Activated CD4-positive, alpha-beta T cell treated with anti-CD3 and anti-CD28 coated beads, Interleukin-2, amount 50 U/mL, for 1 hour (primary cell): ENCODE results near the gene TRAF3.
"Not testable (repeated sequence)": the region's sequence is repeated elsewhere in the genome, so short reads cannot be mapped to it uniquely, and the experiment has no call there.

ENCODE experiments used
- DNase-seq: peaks from one replicate; pipeline ENCODE4 v3.0.0-alpha.2; 2020

The TRAF3 gene

DNA sequence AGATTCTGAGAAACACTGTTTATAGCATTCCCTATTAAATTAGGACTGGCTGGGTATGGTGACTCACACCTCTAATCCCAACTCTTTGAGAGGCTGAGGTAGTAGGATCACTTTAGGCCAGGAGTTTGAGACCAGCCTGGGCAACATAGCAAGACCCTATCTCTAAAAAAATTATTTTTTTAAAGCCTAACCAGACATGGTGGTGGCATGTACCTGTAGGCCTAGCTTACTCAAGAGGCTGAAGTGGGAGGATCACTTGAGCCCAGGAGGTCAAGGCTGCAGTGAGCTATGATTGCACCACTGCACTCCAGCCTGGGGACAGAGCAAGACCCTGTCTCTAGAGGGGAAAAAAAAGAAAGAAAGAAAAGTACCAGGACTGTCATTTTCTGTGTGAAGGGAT lies 119.5 kb downstream of the TRAF3 start:
- not testable (repeated sequence) for DNase-seq

- DNase-seq: no peak
Measured at GRCh38 chr14:102897299-102898027, 120.2 kb downstream of the TRAF3 start.

- no peak for DNase-seq
Measured at GRCh38 chr14:102898298-102898697, 121.0 kb downstream of the TRAF3 start.

- no peak for DNase-seq
Measured at GRCh38 chr14:102898776-102899515, 121.7 kb downstream of the TRAF3 start.

GRCh38 chr14:102899516-102899900 lies 122.3 kb downstream of the TRAF3 start:
- DNase-seq: no peak

- no peak for DNase-seq
Measured at GRCh38 chr14:102900631-102901571, 123.7 kb downstream of the TRAF3 start.

DNA sequence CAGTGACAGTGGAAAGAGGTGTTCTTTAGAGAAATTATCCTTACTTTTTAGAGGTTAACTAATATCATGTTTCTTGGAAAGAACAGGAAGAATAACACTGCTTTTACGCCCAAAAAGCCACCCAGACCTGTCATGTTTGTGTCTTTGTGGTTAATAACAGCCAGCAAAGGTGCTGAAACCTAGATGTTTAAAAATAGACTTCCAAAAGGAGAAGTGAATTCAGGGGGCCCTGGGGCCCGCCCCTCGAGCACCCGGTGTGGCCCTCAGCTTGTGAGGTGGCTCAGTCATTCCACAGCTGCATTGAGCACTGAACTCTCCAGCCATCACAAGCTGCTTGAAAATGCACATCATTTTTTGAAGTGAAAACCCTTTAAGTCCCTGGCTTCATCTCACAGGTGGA lies 124.4 kb downstream of the TRAF3 start:
- DNase-seq: no peak

- DNase-seq: no peak
Measured at GRCh38 chr14:102902086-102902485, 124.8 kb downstream of the TRAF3 start.

GRCh38 chr14:102902523-102903247 lies 125.4 kb downstream of the TRAF3 start:
- no peak for DNase-seq

- DNase-seq: no peak
Measured at GRCh38 chr14:102903248-102903888, 126.1 kb downstream of the TRAF3 start.

DNA sequence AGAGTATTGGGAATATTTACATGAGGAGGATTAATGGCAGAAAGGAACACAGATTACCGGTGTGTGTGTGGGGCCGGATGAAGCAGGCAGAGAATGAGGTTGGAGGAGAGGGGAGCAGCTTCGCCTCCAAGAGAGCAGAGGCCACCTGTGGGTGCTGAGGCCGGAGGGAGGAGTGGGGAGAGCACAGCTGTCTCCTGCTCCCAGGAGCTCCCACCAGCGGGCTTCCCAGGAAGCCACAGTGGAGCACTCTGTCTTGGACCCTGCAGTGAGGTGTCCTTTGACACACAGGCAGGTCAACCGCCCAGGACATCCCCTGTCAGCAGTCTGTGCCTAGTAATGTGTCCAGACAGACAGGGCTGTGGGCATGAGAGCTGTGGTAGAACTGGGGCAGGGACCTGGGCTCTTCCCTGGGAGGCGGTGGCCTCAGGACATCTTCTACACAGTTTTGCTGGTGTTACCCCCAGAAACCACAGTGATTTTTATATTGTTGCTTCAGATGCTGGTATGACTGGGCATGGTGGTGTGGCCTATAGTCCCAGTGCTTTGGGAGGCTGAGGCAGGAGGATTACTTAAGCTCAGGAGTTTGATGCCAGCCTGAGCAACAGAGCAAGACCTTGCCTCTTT lies 126.8 kb downstream of the TRAF3 start:
- no peak for DNase-seq

DNA sequence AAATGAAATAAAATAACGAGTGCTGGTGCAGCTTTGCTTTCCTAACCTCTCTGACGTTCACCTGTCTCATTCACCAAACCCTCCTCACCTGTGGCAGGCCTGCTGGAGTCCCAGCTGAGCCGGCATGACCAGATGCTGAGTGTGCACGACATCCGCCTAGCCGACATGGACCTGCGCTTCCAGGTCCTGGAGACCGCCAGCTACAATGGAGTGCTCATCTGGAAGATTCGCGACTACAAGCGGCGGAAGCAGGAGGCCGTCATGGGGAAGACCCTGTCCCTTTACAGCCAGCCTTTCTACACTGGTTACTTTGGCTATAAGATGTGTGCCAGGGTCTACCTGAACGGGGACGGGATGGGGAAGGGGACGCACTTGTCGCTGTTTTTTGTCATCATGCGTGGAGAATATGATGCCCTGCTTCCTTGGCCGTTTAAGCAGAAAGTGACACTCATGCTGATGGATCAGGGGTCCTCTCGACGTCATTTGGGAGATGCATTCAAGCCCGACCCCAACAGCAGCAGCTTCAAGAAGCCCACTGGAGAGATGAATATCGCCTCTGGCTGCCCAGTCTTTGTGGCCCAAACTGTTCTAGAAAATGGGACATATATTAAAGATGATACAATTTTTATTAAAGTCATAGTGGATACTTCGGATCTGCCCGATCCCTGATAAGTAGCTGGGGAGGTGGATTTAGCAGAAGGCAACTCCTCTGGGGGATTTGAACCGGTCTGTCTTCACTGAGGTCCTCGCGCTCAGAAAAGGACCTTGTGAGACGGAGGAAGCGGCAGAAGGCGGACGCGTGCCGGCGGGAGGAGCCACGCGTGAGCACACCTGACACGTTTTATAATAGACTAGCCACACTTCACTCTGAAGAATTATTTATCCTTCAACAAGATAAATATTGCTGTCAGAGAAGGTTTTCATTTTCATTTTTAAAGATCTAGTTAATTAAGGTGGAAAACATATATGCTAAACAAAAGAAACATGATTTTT lies 128.2 kb downstream of the TRAF3 start:
- DNase-seq: no peak

DNA sequence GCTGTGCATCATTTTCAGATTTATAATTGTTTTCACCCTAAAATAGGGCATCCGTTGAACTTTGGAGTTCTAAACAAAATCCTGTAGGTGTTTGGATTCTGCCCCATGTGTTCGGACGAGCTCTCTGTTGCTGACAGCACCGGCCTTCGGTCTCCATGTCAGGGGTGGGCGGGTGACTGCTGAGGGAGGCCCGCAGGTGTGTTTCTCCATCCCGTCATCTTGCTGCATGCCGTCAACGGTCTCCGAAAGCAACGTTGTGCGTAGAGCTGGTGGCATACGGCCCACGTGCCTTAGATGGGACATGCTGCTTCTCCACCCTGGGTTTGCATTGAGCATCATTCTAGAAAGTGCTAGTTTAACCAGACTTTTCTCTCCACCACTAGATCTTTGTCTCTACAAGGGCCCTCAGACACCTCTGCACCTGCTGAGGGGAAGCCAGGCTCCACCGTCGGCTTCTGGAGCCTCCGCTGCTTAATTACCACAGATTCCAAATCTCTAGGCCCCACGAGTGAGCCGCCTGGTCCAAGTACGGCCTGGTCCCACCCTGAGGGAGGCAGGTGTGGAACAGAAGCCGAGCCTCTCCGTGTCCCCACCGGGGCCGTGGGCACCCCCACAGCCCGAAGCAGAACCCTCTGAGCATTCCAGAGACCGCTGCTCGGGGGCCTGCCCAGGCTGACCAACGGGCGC lies 129.5 kb downstream of the TRAF3 start:
- DNase-seq: no peak

DNA sequence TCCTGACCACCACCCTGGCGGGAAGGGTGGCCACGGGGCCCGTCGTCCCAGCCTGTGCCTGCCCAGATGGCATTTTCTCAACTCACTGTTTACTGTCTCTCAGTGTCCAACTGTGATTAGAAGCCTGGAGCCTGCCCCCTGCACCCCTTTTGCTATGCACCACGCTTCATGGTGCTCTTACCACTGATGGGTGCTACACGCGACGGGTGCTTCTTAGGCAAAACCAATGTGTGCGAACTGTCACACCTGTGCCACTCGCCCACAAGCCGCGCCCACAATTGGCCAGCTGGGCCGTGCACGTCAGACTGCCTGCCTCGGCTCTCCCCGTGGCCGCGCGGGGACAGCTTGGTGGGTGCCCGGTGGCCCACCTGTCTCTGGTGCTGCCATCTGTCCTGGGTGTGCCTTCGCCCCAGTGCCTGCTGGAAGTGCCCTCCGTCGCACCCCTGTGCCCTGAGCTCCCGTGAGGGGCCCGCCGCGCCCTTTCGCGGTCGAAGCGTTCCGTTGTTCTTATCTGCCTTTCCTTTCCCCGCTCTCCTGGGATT lies 130.1 kb downstream of the TRAF3 start:
- no peak for DNase-seq

- no peak for DNase-seq
Measured at GRCh38 chr14:102907980-102908730, 130.9 kb downstream of the TRAF3 start.

- no peak for DNase-seq
Measured at GRCh38 chr14:102908766-102909455, 131.7 kb downstream of the TRAF3 start.

DNA sequence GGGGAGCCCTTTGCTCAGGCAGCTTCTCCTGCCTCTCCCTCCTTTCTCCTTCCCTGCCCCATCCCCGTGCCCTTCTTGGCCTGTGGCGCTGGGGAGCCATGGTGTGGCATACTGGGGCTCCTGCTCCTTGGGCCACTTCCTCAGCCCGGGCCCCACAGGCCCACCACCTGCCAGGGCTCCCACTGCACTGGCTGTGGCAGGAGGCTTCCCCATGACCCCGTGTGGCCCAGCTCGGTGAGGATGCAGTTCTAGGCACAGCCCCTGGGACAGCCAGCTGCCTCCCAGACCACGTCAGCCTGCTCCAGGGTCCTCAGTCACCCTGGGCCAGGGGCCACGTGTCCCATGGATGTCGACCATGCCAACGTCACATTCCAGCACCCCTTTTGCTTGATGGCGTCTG lies 132.2 kb downstream of the TRAF3 start:
- DNase-seq: no peak

DNA sequence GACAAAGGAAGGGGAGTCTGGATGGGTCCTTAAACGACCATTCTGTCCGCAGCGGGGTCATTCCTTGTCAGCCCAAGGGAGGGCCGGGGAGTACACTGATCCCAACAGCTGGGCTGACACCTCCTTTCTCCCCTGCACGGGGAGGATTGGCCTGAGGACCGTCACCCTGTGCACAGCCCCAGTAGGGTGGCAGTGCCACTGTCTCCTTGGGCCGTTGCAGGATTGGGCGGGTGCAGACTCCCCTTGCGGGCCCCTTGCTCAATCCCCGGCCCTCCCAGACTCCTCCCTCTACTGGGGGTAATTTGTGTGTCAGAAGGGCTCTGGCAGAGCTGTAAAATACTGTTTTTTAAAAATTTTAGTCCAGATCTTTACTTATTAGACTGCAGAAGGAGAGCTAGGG lies 132.7 kb downstream of the TRAF3 start:
- no peak for DNase-seq
